Right renal cortex interstitium (tissue), 3 donors: Measurements from ENCODE around the gene THAP8. TPM values are rescaled to one million over a fixed set of nuclear protein-coding genes. Genes with fewer than 3 reads are reported as not detected.
A peak's percentile ranks its signal among the peaks of the same experiment; 100 is the strongest.

Source experiments
- DNase-seq, 3 donors: peaks; one replicate each; pipeline ENCODE4 v3.0.0-alpha.2; 2013; ENCODE audit warnings: low read depth in 3 of 3, low spot score in 2 of 3
- polyA plus RNA-seq, 3 donors: library from polyadenylated mRNA; unstranded; fragments of 120-200 nt; gene quantifications; one replicate each; pipeline ENCODE4 v1.2.1, GENCODE V29; 2013; ENCODE audit not compliant: insufficient read length in 3 of 3

THAP8 gene
- 10 to 100 TPM in 1 of 3 donors, 1 to 10 TPM in 2; 8.7 to 10.8 (median 9.3) TPM for polyA plus RNA-seq

GRCh38 chr19:36054119-36054732 lies at the start of gene THAP8:
TSS of gene THAP8 (minus strand) at chr19:36054285. CDS start at chr19:36054217, 68 bp downstream.
- DNase-seq: peak; percentile 99

- no peak for DNase-seq
Observed at GRCh38 chr19:36103040-36103626, 49.0 kb upstream of the THAP8 start.

- DNase-seq: no peak
Observed at GRCh38 chr19:36101550-36102327, 47.7 kb upstream of the THAP8 start.

- DNase-seq: no peak
Observed at GRCh38 chr19:36100476-36100875, 46.4 kb upstream of the THAP8 start.

- DNase-seq: no peak
Observed at GRCh38 chr19:36099166-36099785, 45.2 kb upstream of the THAP8 start.

- DNase-seq: no peak
Observed at GRCh38 chr19:36097036-36097435, 43.0 kb upstream of the THAP8 start.

- no peak for DNase-seq
Observed at GRCh38 chr19:36093687-36094086, 39.6 kb upstream of the THAP8 start.

GRCh38 chr19:36093146-36093662 lies 39.1 kb upstream of the THAP8 start:
- no peak for DNase-seq

GRCh38 chr19:36092566-36092965 lies 38.5 kb upstream of the THAP8 start:
- DNase-seq: no peak

GRCh38 chr19:36090910-36091695 lies 37.0 kb upstream of the THAP8 start:
- DNase-seq: no peak

- no peak for DNase-seq
Observed at GRCh38 chr19:36089847-36090246, 35.8 kb upstream of the THAP8 start.

GRCh38 chr19:36086326-36086725 lies 32.2 kb upstream of the THAP8 start:
- no peak for DNase-seq

GRCh38 chr19:36084231-36085009 lies 30.3 kb upstream of the THAP8 start:
- DNase-seq: no peak

GRCh38 chr19:36082916-36083315 lies 28.8 kb upstream of the THAP8 start:
- DNase-seq: no peak

GRCh38 chr19:36081894-36082293 lies 27.8 kb upstream of the THAP8 start:
- DNase-seq: no peak

GRCh38 chr19:36081385-36081784 lies 27.3 kb upstream of the THAP8 start:
- no peak for DNase-seq

GRCh38 chr19:36079389-36079945 lies 25.4 kb upstream of the THAP8 start:
- DNase-seq: no peak

GRCh38 chr19:36073121-36073876 lies 19.2 kb upstream of the THAP8 start:
- no peak for DNase-seq

GRCh38 chr19:36072081-36072480 lies 18.0 kb upstream of the THAP8 start:
- DNase-seq: no peak
